OCI-LY7 (cell line): ENCODE results near the gene SIGLEC9. TPM values are rescaled to one million over a fixed set of nuclear protein-coding genes. Genes with fewer than 3 reads are reported as not detected.

ENCODE experiments used
- BruUV-seq: library from RNA; stranded (reverse); fragments of 400-500 nt; replicated peaks from 2 replicates; lab custom pipeline; 2021; lab: Mats Ljungman, UMichigan
- CTCF ChIA-PET: fragments of 300-600 bp; sonication (Branson Sonifier 250); formaldehyde crosslinking; loops from one replicate; lab custom pipeline; 2022; ENCODE audit warnings: antibody characterized with exemption; ENCODE audit not compliant: unreplicated experiment; lab: Charles Lee
- POLR2A ChIA-PET: fragments of 300-600 bp; sonication (Branson Sonifier 250); formaldehyde crosslinking; loops from one replicate; lab custom pipeline; 2022; ENCODE audit warnings: antibody characterized with exemption; lab: Charles Lee
- DNase-seq: peaks from one replicate; pipeline ENCODE4 v3.0.0-alpha.2; 2015; ENCODE audit warnings: low spot score
- H2AFZ ChIP-seq: fragments of 200-600 bp; sonication (generic), shearing (Covaris generic); 2 replicates; pipeline ENCODE4 v1.6.1; 2014; ENCODE audit warnings: mild to moderate bottlenecking, antibody characterized with exemption, low read length, moderate library complexity
- H3K27ac ChIP-seq: fragments of 200-600 bp; sonication (generic); 2 replicates; pipeline ENCODE4 v1.5.1; 2014; ENCODE audit warnings: mixed run types, low read depth, mild to moderate bottlenecking, moderate library complexity, low read length, inconsistent platforms; ENCODE audit not compliant: poor library complexity, severe bottlenecking
- H3K36me3 ChIP-seq: fragments of 200-600 bp; sonication (generic); 2 replicates; pipeline ENCODE4 v1.6.1; 2014; ENCODE audit warnings: mild to moderate bottlenecking, antibody characterized with exemption, low read length, moderate library complexity, mixed read lengths; ENCODE audit not compliant: insufficient read depth
- H3K4me1 ChIP-seq: fragments of 200-600 bp; sonication (generic); 2 replicates; pipeline ENCODE4 v1.5.1; 2014; ENCODE audit warnings: mild to moderate bottlenecking, low read length; ENCODE audit not compliant: insufficient read depth, poor library complexity, severe bottlenecking
- H3K4me2 ChIP-seq: fragments of 200-600 bp; sonication (generic); 2 replicates; pipeline ENCODE4 v1.6.1; 2014; ENCODE audit warnings: mild to moderate bottlenecking, low read length
- H3K4me3 ChIP-seq: fragments of 200-600 bp; sonication (generic); 2 replicates; pipeline ENCODE4 v1.5.1; 2014; ENCODE audit warnings: mild to moderate bottlenecking, low read depth, low read length; ENCODE audit not compliant: poor library complexity, severe bottlenecking
- H3K79me2 ChIP-seq: fragments of 200-600 bp; sonication (generic); 2 replicates; pipeline ENCODE4 v1.6.1; 2016; ENCODE audit warnings: low read depth, mild to moderate bottlenecking, low read length, moderate library complexity, mixed read lengths; ENCODE audit not compliant: insufficient read depth
- H3K9me2 ChIP-seq: fragments of 200-600 bp; sonication (generic); 2 replicates; pipeline ENCODE4 v1.6.1; 2016; ENCODE audit warnings: mild to moderate bottlenecking, low read length, mixed read lengths; ENCODE audit not compliant: insufficient read depth
- H3K9me3 ChIP-seq: fragments of 200-600 bp; sonication (generic); 2 replicates; pipeline ENCODE4 v1.6.1; 2014; ENCODE audit warnings: mild to moderate bottlenecking, mixed run types, low read length, mixed read lengths
- H4K20me1 ChIP-seq: fragments of 200-600 bp; sonication (generic); 2 replicates; pipeline ENCODE4 v1.6.1; 2014; ENCODE audit warnings: mild to moderate bottlenecking, antibody characterized with exemption, low read length, moderate library complexity, mixed read lengths; ENCODE audit not compliant: insufficient read depth
- CTCF ChIP-seq: fragments of 200-600 bp; sonication (generic); conservative IDR thresholded peaks from 2 replicates; pipeline ENCODE4 v1.5.1; 2014; ENCODE audit warnings: mild to moderate bottlenecking, antibody characterized with exemption, low read length, moderate library complexity, mixed read lengths
- EZH2phosphoT487 ChIP-seq: fragments of 200-600 bp; sonication (generic); IDR thresholded peaks from 2 replicates; pipeline ENCODE4 v1.6.1; 2018; ENCODE audit warnings: low read depth, borderline replicate concordance, mild to moderate bottlenecking, mixed run types, antibody characterized with exemption, low read length, moderate library complexity, mixed read lengths
- intact Hi-C: fragments of 100-400 bp; cut with micrococcal nuclease; formaldehyde crosslinking; loops from one replicate; pipeline ENCODE4 v1.10.0; 2022; ENCODE audit not compliant: unreplicated experiment
- total RNA-seq, 2 experiments: library from RNA; depleted of rRNA in 1 of 2; stranded (reverse); fragments of >200 nt in 1 of 2; shearing (Covaris generic) in 1 of 2; gene quantifications; 2 replicates each; pipeline ENCODE4 v1.2.3, GENCODE V29; 2014 to 2022

The SIGLEC9 gene
- total RNA-seq, 2 experiments from 2014 or later, result not detected

GRCh38 chr19:51081476-51081875 lies 43.2 kb upstream of the SIGLEC9 start:
- no peak for DNase-seq
- H3K9me3 ChIP-seq, result no peaks in the 10 kb centered on the region
- no peaks in the 10 kb centered on the region for H3K4me1 ChIP-seq
- no peak for TF ChIP-seq EZH2phosphoT487
- no peak for TF ChIP-seq CTCF
- no peaks in the 10 kb centered on the region for H3K79me2 ChIP-seq
- no peaks in the 10 kb centered on the region for H4K20me1 ChIP-seq
- no TSS peak for BruUV-seq
- H3K36me3 ChIP-seq, result no peaks in the 10 kb centered on the region
- no peaks in the 10 kb centered on the region for H3K9me2 ChIP-seq
- no peak overlapping the region for H3K27ac ChIP-seq
- H2AFZ ChIP-seq, result no peak overlapping the region
- POLR2A ChIA-PET, result no interaction called here
- CTCF ChIA-PET, result no interaction called here
- H3K4me2 ChIP-seq, result no peak overlapping the region
- intact Hi-C loops, result no loop called here
- no peak overlapping the region for H3K4me3 ChIP-seq

GRCh38 chr19:51082611-51083010 lies 42.1 kb upstream of the SIGLEC9 start, which contains the start of gene KLK14:
Gene KLK14 (minus strand): TSS chr19:51082887. CDS start chr19:51082614, 273 bp downstream.
- TF ChIP-seq CTCF (no peak), EZH2phosphoT487 (no peak)
- no peaks in the 10 kb centered on the region for H3K4me1 ChIP-seq
- intact Hi-C loops, result no loop called here
- CTCF ChIA-PET, result no interaction called here
- BruUV-seq, result no TSS peak
- no peaks in the 10 kb centered on the region for H4K20me1 ChIP-seq
- H3K27ac ChIP-seq, result no peak within 1 kb of the TSS
- H3K4me2 ChIP-seq, result no peak within 1 kb of the TSS
- H3K9me3 ChIP-seq, result no peaks in the 10 kb centered on the region
- no peak within 1 kb of the TSS for H3K4me3 ChIP-seq
- H2AFZ ChIP-seq, result no peak within 1 kb of the TSS
- H3K36me3 ChIP-seq, result no peaks in the 10 kb centered on the region
- POLR2A ChIA-PET, result no interaction called here
- no peak for DNase-seq
- H3K79me2 ChIP-seq, result no peaks in the 10 kb centered on the region
- no peaks in the 10 kb centered on the region for H3K9me2 ChIP-seq

GRCh38 chr19:51083181-51083580 lies 41.5 kb upstream of the SIGLEC9 start:
- Histone ChIP-seq H3K4me1 (no peaks in the 10 kb centered on the region), H3K36me3 (no peaks in the 10 kb centered on the region), H3K27ac (no peak overlapping the region), H3K4me3 (no peak overlapping the region), H2AFZ (no peak overlapping the region), H3K4me2 (no peak overlapping the region), H4K20me1 (no peaks in the 10 kb centered on the region), H3K9me2 (no peaks in the 10 kb centered on the region), H3K9me3 (no peaks in the 10 kb centered on the region), H3K79me2 (no peaks in the 10 kb centered on the region)
- TF ChIP-seq EZH2phosphoT487, result no peak
- TF ChIP-seq CTCF, result no peak
- no peak for DNase-seq
- intact Hi-C loops, result no loop called here
- ChIA-PET CTCF (no interaction called here), POLR2A (no interaction called here)
- BruUV-seq, result no TSS peak
